Fibroblast of skin of right quadriceps (primary cell): ENCODE measurements around the gene GAD2.

Experiments used
- DNase-seq: peaks from one replicate; pipeline ENCODE4 v3.0.0-alpha.2; 2013

The GAD2 gene

DNA sequence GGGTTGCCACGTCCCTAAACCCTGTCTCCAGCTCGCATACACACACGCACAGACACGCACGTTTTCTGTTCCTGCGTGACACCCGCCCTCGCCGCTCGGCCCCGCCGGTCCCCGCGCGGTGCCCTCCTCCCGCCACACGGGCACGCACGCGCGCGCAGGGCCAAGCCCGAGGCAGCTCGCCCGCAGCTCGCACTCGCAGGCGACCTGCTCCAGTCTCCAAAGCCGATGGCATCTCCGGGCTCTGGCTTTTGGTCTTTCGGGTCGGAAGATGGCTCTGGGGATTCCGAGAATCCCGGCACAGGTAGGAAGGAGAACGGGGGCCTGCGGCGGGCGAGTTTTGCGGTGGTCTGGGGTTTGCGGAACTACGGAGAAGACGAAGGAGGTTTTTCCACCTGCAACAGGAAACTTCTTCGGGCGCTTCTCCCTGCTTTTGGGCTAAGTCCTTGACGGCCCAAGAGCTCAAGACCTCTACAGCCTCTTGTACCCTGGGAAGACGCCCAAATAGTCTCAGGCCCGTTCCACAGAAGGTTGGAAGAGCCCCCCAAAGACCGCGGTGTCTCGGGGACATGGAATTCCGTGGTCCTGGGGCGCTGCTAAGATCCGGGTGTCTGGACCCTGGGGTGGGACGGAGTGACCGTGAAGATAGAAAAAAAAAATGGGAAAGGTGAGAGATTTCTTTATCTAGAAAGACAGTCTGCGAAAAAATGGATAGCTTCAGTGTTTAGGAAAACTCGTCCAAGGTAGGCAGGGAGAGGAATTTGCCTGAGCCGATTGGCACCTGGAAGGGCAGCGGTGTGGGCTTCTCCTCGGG lies at the start of gene GAD2:
Gene GAD2 (plus strand): TSS at position 190 of the 811 bp plus-strand sequence. CDS start 36 bp downstream, at position 226.
- DNase-seq: no peak

DNA sequence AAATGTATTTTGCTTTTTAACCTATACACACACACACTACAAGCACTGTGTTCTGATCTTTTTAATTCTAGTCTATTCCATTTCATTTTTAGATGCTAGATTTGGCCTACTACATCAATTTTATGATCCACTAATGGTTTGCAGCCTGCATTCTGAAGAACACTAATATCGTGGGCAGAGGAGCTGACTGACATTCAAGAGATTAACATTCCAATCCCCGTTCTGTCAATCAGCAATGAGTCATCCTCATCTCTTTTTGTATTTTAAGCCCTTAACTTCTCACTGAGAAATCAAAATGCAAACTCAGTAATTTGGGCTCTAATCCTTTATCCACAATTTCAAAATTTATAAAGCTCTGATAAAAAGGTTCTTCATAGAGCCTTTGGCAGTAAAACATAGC lies 47.1 kb upstream of the GAD2 start:
- DNase-seq: no peak

DNA sequence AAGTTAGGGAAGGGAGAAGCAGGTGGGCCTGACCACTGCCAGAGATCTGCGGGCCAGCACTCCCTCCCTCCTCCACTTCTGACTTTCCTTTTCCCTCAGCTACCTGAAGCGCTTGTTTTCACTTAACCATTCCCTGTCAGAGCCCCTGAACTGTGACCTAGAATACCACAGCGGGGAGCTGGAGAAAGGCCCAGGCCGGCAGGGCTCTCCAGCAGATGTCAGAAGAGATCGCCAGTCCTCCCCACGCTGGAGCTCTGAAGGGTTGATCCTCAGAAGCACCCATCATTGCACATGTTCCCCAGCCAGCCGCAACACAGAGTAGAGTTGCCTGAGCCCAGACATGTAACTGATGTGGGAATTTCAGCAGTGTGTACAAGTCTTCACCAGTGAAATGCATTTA lies 44.4 kb upstream of the GAD2 start:
- no peak for DNase-seq

- DNase-seq: no peak
Observed at GRCh38 chr10:26173837-26174236, 42.7 kb upstream of the GAD2 start.

DNA sequence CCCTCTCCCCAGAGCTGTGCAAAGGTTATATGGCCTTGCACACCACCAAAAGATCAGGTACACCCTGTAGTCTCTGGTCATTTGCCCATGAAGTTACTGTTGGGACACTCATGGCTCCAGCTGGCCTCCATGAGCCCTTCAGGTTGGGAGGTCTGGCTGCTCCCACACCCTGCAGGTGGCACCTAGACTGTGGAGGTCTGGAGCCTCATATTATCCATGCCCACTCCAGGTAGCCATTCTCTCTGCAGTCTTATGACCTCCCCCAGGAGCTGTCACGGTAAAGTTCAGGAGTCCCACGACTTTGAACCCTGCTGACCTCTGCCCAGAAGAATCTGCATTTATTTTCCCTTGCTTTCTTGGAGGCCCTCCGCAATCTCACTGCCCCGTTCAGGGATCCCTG lies 39.2 kb upstream of the GAD2 start:
- DNase-seq: no peak

GRCh38 chr10:26194275-26194674 lies 22.3 kb upstream of the GAD2 start:
- no peak for DNase-seq

DNA sequence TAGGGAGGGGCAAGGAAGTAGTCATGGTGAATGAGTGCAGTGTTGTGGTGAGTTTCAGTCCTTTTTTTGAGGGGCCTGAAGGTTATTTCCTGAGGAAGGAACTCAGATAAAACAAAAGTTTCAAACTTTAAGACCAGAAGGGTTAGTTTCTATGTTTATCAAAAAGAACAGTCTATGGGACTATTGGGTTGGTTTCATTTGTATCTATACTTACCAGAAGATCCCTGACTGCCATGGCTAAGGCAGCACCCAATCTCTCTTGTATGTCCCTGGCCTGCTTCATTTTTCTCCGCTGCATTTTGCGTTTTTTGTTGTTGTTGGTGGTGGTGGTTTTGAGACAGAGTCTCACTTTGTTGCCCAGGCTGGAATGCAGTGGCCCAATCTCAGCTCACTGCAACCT lies 19.3 kb upstream of the GAD2 start:
- no peak for DNase-seq

DNA sequence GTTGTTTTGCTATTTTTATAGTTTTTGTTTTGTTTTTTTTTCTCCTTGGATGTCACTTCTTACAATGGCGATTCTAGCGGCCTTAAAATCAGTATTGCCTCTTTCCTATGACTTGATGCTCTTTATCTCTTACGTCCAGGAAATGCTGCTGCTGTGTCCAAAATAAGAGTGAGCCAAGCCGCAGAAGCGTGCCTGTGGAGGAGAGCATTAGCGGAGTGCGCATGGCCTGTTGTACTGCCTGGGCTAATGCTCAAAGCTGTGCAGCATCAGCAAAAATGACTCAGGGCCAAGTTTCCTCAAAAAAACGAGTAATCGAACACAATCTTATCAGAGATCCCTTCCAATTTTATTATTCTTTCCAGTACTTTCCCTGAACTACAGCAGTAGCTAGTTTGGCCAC lies 18.5 kb upstream of the GAD2 start:
- no peak for DNase-seq

- DNase-seq: no peak
Observed at GRCh38 chr10:26199841-26200240, 16.7 kb upstream of the GAD2 start.

GRCh38 chr10:26205223-26205622 lies 11.4 kb upstream of the GAD2 start:
- no peak for DNase-seq

DNA sequence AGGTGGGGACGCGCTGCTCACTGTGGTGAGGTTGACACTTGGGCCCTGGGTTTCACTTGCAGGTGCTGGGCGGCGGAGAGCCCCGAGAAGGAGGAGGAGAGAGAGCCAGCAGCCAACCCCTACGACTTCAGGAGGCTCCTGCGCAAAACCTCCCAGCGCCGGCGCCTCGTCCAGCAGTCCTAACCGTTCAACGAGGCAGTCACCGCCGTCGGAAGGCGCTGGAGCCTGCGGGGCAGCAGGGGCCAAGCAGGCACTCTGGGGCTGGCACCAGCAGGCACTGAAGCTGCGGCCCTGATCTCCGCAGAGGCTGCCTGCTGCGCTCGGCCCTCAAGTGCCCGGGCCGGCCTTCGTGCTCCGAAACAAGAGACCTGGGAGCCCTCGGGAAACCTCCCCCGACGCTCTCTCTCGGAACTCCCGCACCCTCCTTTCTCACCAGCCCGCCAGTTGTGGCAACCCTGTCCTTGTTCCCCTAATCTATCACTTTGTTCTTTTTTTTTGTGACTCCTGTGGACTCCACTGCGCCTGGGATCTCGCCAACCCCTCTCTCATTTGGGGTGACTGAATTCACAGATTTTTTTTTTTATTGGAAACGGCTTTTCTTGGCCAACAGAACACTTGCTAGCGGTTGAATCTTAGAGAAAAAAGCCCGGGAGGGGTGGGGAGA lies 4.7 kb upstream of the GAD2 start:
- no peak for DNase-seq

GRCh38 chr10:26212511-26212910 lies 4.1 kb upstream of the GAD2 start:
- DNase-seq: no peak

GRCh38 chr10:26213157-26213800 lies 3.3 kb upstream of the GAD2 start:
- no peak for DNase-seq

DNA sequence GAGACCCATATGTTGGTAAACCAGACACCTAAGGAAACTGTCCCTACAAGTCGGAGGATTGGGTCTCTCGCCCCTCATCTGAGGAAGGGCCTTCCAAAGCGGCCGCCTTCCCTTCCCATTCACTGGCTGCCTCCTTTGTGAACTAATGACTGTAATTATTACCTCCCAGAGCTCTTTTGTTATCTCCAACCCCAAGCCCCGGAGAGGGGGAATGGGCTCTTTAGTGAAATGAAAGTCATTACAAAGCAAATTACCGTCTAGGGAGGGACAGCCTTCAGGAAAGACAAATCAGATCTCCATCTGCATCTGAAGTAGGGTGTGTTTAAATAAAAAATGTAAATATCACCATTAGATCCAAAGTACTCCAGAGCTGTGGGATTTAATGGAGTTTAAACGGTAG lies 2.6 kb upstream of the GAD2 start:
- DNase-seq: no peak

- no peak for DNase-seq
Observed at GRCh38 chr10:26214551-26215395, 1.8 kb upstream of the GAD2 start.

DNA sequence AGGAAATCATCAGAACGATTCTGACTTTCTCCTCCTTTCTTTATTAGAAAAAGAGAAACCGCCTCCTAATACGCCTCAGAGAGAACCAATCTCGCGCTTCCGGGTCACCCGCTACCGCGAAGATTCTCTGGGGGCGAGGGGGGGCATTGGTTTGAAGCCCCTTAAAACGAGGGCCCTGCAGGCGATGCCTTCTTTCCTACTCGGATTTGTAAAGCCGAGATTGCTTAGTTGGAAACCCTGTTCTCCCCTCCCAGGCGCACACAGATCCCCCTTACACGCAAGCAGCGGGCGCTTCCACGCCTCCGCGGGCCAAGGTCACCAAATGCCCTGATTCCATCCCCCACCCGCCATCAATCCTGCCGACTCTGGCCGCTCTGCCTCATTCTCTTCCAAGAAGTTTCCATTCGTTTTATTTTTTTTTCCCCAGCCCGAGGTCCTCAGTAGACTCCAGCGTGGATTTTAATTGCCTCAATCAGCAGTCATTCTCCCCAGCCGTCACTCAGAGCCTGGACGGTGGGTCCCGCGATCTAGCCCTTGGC lies 1.1 kb upstream of the GAD2 start:
- no peak for DNase-seq

GRCh38 chr10:26215935-26216584 lies 514 bp upstream of the GAD2 start:
- peak; percentile 7 for DNase-seq

DNA sequence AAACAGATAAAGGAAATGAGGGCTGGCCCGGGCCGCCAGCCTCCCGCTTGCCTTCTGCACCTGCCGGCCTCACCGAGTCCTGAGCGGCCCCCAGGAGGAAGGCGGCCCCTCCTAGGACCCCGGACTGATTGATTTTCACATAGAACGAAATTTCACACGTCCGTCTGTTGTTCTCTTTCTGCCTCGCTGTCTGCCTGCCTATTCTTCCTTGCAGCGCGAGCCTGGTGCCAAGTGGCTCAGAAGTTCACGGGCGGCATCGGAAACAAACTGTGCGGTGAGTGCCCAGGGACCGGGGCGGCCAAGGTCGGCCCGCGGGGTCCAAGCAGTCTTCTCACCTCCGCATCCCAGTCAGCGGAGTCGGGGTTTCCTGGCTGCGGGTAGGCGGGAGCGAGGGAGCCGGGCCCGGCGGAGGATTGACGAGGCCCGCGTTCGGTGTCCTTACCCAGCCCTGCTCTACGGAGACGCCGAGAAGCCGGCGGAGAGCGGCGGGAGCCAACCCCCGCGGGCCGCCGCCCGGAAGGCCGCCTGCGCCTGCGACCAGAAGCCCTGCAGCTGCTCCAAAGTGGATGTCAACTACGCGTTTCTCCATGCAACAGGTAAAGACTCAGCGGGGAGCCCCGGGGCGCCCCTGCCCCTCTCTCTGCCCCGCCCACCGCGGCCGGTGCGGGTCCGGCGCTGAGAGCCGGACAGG lies 967 bp downstream of the GAD2 start:
- no peak for DNase-seq

DNA sequence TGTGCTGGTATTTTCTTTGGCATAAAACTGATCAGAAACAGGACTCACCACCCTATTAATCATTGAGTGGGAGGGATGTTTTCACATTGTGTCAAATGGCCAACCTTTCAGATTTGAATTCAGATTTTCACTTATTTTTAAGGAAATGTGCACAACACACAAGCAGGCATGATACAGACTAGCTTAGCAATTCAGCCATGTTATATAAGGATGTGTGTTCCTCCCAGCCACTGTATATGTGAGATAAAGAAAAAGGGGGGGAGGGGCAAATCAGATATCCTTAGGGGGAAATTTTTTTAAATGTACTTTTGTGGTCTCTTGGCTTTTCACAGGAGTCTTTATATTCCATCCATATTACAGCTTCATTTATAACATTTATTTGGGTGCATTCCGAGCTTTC lies 3.1 kb downstream of the GAD2 start:
- DNase-seq: no peak

GRCh38 chr10:26220901-26221300 lies 4.3 kb downstream of the GAD2 start:
- DNase-seq: no peak

- DNase-seq: no peak
Observed at GRCh38 chr10:26221541-26221940, 5.0 kb downstream of the GAD2 start.

DNA sequence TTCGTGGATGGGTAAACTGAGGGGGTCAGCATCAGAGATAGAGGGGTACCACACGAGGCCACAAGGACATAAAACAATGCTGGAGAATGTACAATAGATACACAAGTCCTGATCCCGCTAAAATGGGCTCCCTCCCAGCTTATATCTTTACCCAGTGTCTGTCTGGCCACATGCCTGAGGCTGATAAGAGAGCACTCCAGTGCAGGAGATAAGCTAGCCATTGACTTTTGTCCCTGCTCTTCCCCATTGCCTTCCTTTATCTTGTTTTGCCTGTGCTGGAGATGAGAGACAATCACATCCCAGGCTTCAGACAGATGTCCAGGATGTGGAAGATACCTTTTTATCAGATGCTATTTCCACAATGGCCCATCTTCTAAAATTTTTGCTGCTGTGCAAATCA lies 6.0 kb downstream of the GAD2 start:
- DNase-seq: no peak
